Measurements from ENCODE around the gene ADISSP. TPM values are rescaled to one million over a fixed set of nuclear protein-coding genes. Genes with fewer than 3 reads are reported as not detected.

ADISSP gene
- total RNA-seq: 29.0 and 33.6 TPM in 2 replicates

DNA sequence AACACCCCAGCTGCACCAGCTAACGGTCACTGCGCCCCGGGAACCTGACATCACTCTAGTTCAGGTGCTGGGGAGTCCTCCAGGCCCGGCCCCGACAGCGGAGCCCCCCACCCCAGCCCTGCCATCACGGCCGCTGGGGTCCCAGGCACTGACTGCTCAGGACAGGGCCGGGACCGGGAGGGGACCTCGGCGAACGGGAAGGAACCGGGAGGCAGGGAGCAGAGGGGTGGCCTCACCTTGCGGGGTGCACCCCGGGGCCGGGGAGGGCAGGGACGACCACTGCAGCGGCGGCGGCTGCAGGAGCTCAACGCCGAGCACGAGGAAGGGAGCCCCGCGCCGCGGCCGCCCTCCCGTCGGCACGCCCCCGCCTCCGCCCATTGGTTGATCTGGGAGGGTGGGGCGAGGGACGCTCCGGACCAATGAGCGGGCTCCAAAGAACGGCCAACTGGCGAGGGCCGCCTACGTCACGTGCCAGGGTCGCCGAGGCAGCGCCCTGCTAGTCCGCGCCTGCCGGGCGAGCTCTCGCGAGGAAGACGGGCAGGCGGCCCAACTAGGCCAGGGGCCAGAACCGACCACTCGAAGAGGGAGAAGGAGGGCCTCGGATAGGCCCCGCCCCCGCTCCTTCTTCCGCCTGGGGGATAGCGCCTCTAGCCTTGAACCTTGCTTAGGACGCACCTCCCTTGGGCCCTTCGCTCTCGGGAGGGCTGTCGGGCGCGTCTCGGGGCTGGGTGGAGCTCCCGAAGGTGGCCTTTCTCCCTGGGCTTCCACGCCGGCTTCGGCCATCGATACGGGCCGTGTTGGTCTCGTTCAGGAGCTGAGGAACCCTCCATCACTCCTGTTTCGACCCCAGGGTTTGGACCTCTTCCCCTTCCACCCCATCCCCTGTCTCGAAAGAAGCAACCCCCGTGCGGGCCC lies at the start of gene ADISSP:
TSS of gene ADISSP (minus strand) at position 327 of the 915 bp plus-strand sequence. CDS start 7,653 bp downstream, outside the sequence.

GRCh38 chr20:3795511-3796468 lies 28.2 kb upstream of the ADISSP start, which contains the start of gene CDC25B:
CDC25B (plus strand) TSS chr20:3796310; CDS start chr20:3796532, 222 bp downstream.

DNA sequence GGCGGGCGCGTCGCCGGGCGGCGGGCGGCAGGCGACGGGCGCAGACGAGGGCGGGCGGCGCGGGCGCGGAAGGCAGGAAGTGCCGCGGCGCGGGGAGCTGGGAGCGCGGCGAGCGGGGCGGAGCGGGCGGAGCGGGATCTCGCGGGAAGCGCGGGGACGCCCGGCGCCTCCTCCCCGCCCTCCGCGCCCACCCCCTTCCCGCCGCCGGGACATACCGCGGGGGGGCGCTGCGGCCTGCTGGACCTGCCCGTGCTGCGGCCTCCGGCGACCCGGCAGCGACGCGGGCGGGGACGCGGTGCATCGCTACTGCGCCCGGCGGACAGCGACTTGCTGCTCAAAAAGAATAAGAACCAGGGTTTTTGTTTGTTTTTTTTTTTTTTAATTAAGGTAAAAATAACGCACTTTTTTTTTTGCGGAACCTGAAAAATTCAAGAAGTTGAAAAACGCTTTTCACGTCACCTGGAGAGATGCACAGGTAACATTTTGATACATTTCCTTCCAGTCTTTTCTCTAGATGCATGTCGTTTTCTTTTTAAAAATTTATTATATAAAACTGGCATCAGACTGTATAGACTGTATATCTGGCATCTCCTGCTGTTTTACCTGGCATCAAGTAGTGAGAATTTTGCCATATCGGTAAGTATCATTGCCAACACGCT lies 19.2 kb upstream of the ADISSP start, which contains the start of gene CENPB:
TSS of gene CENPB (minus strand) at position 76 of the 659 bp plus-strand sequence. CDS start 257 bp downstream, outside the sequence.

GRCh38 chr20:3781153-3781910 lies 13.8 kb upstream of the ADISSP start, which contains the start of gene SPEF1:
SPEF1 (minus strand) TSS chr20:3781448; CDS start chr20:3781287, 161 bp downstream.

GRCh38 chr20:3732327-3733118 lies 35.0 kb downstream of the ADISSP start, which contains the start of gene HSPA12B:
HSPA12B (plus strand) TSS chr20:3732685; CDS start chr20:3738675, 5,990 bp downstream.

GRCh38 chr20:3712279-3712873 lies 55.2 kb downstream of the ADISSP start, which contains the start of gene SIGLEC1:
SIGLEC1 (minus strand) TSS chr20:3712600; CDS start chr20:3707128, 5,472 bp downstream.

Other genes starting within 250 kb of the ADISSP start
- gene GFRA4, start 104.4 kb downstream of the ADISSP start, total RNA-seq: not detected in 2 replicates
- not detected in 2 replicates for gene ADAM33, start 85.7 kb downstream of the ADISSP start, total RNA-seq
- not detected in 2 replicates for gene SIGLEC1, start 55.2 kb downstream of the ADISSP start, total RNA-seq
- gene HSPA12B, start 35.1 kb downstream of the ADISSP start, total RNA-seq: 5.2 and 23.8 TPM in 2 replicates
- gene SPEF1, start 13.7 kb upstream of the ADISSP start, total RNA-seq: 0.13 TPM in 1 of 2 replicates, not detected in the other
- 70.2 and 76.9 TPM in 2 replicates for gene CENPB, start 19.0 kb upstream of the ADISSP start, total RNA-seq
- 34.8 and 52.6 TPM in 2 replicates for gene CDC25B, start 28.6 kb upstream of the ADISSP start, total RNA-seq
- 13.6 and 14.0 TPM in 2 replicates for gene AP5S1, start 52.8 kb upstream of the ADISSP start, total RNA-seq
- gene MAVS, start 79.1 kb upstream of the ADISSP start, total RNA-seq: 30.3 and 43.3 TPM in 2 replicates
- gene PANK2, start 121.6 kb upstream of the ADISSP start, total RNA-seq: 56.6 and 68.4 TPM in 2 replicates
- 8.8 and 9.5 TPM in 2 replicates for gene RNF24, start 247.8 kb upstream of the ADISSP start, total RNA-seq

All from thoracic aorta endothelial cell (primary cell).